ENCODE results near the gene TUBGCP3. TPM values are rescaled to one million over a fixed set of nuclear protein-coding genes. Genes with fewer than 3 reads are reported as not detected.

Gene TUBGCP3
- total RNA-seq, 1 donor from 2014 or later: 17.2 TPM

DNA sequence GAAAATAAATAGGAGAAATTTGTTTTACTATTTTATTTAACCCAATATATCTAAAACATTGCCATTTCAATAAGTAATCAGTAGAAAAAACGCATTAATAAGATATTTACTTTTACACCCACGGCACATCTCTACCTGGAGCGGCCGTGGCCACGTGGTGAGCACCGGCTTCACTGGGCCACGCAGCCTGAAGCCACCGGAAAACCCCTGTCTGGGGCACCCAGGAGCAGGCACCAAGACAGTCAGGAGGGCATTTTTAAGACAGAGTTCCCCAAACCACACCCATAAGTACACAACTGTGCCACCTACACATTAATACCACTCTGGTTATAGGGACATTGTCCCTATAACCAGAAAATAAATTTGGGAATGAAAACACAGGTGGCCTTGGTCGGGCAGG lies 130.9 kb downstream of the TUBGCP3 start:
- no peaks in the 10 kb centered on the region for H3K36me3 ChIP-seq (ENCODE audit: control insufficient read depth in 3 of 3, insufficient read depth in 3 of 3, low read length in 3 of 3)
- H3K4me3 ChIP-seq (ENCODE audit: low read length in 3 of 3): no peak overlapping the region
- H3K27ac ChIP-seq (ENCODE audit: low read depth, low read length): no peak overlapping the region
- H3K9ac ChIP-seq (ENCODE audit: low read depth in 1 of 3, low read length in 3 of 3): no peak overlapping the region
- H3K4me1 ChIP-seq (ENCODE audit: control insufficient read depth in 3 of 3, insufficient read depth in 3 of 3, low read length in 3 of 3): no peaks in the 10 kb centered on the region
- peaks cover 0 to 6% (median 5%) of the 10 kb centered on the region in 3 donors for H3K9me3 ChIP-seq (ENCODE audit: control insufficient read depth in 3 of 3, low read length in 3 of 3)
- H3K27me3 ChIP-seq (ENCODE audit: control insufficient read depth in 3 of 3, insufficient read depth in 3 of 3, low read length in 3 of 3): peaks cover 0 to 15% (median 0%) of the 10 kb centered on the region in 3 donors

DNA sequence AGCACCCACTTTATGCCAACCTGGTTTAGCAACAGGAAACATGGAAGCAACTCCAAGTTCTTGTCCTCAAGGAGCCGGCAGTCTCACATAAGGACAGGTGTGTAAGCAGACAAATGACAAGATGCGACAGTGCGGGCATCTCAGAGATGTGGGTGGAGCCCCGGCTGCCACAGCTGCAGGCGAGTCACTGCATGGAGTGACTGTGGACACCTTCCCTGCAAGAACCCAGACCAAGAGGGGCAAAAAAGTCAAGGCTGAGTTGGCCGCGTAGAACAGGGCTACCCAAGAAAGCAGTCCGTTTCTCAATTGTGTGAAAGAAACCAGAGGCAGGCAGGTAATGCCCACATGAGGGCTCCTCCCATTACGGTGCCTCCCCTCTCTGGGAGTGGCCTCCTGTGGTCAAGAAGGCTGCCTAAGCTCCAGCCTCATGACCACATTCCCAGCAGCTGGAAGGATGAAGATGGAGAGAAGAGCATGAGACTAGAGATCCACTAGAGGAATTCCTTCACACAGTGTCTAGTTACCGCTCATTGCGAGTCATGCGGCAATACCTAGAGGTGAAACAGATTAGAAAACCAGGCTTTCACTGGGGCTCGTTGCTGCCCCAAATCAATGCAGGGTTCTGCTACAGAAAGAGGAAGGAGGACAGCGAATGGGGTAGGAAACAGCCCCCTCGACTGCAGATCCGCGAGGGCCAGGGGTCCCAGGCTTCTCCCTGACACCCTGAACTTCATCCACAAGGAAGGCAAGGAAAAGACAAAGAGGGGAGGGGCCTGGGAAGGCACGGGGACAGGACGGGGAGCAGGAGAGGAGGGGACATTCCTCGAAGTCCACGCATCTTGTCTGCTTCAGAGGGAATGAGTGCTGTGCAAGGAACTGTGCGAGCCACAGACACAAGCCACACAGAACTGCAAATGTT lies 131.6 kb downstream of the TUBGCP3 start:
- Histone ChIP-seq H3K4me1 (ENCODE audit: control insufficient read depth in 3 of 3, insufficient read depth in 3 of 3, low read length in 3 of 3) (no peaks in the 10 kb centered on the region), H3K27me3 (ENCODE audit: control insufficient read depth in 3 of 3, insufficient read depth in 3 of 3, low read length in 3 of 3) (peaks cover 0 to 20% (median 0%) of the 10 kb centered on the region in 3 donors), H3K4me3 (ENCODE audit: low read length in 3 of 3) (no peak overlapping the region), H3K9me3 (ENCODE audit: control insufficient read depth in 3 of 3, low read length in 3 of 3) (peaks cover 0 to 6% (median 5%) of the 10 kb centered on the region in 3 donors), H3K36me3 (ENCODE audit: control insufficient read depth in 3 of 3, insufficient read depth in 3 of 3, low read length in 3 of 3) (no peaks in the 10 kb centered on the region), H3K27ac (ENCODE audit: low read depth, low read length) (no peak overlapping the region), H3K9ac (ENCODE audit: low read depth in 1 of 3, low read length in 3 of 3) (no peak overlapping the region)

DNA sequence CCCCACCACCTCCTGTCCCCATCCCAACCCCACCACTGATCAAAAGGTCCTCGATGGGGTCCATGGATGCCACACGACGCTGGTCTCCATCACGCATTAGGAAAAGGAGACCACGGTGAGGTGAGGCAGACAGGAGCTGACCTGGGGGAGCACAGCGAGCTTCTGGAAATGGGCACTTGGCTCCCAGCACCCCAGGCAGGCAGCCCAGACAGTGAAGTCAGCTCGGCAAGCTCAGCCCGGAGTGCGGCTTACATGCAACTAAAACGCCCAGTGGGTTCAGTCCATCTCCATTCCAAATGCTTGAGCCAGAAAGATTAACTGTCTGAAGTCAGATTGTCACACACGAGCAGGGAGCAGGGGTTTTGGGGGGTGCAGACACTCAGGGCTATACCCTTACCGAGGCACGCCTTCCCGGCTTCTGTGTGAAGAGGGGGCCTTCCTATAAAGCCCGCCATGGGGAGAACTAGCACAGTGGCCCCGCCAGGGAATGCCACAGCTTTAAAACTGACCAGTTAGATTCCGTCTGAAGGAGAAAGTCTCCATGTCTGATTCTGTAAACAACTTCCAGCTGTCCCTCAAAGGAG lies 132.4 kb downstream of the TUBGCP3 start:
- Histone ChIP-seq H3K4me3 (ENCODE audit: low read length in 3 of 3) (no peak overlapping the region), H3K27ac (ENCODE audit: low read depth, low read length) (no peak overlapping the region), H3K36me3 (ENCODE audit: control insufficient read depth in 3 of 3, insufficient read depth in 3 of 3, low read length in 3 of 3) (no peaks in the 10 kb centered on the region), H3K4me1 (ENCODE audit: control insufficient read depth in 3 of 3, insufficient read depth in 3 of 3, low read length in 3 of 3) (no peaks in the 10 kb centered on the region), H3K9ac (ENCODE audit: low read depth in 1 of 3, low read length in 3 of 3) (no peak overlapping the region), H3K27me3 (ENCODE audit: control insufficient read depth in 3 of 3, insufficient read depth in 3 of 3, low read length in 3 of 3) (peaks cover 0 to 20% (median 0%) of the 10 kb centered on the region in 3 donors), H3K9me3 (ENCODE audit: control insufficient read depth in 3 of 3, low read length in 3 of 3) (peaks cover 0 to 6% (median 5%) of the 10 kb centered on the region in 3 donors)

DNA sequence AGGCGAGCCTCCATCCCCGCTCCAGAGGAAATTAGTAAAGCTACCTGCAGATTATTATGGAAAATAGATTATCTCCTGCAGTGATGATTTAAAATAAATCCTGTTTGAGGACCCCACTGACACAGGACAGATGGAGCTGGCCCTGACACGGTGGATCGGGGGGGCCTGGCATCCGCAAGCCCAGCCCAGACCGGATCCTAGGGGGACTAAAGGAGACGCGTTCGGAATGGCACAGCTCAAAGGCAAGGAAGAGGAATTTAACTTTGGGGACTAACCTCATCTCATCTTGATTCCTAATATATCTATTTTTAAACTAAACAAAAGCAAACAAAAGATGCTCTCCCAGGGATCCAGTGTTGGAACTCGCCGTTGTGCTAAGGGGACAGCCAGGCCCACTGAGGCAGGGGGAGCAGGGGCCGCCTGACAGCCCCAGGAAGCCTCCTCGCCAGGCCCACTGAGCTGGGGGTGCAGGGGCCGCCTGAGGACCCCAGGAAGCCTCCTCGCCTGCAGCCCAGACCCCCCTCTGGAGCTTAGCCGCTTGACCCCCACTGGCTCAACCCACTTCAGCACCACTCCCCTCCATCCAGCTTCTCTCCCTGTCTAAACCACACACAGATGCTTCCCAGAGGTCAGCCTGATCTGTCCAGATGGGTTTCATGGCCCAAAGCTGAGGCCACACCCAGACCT lies 133.2 kb downstream of the TUBGCP3 start:
- no peak overlapping the region for H3K4me3 ChIP-seq (ENCODE audit: low read length in 3 of 3)
- H3K4me1 ChIP-seq (ENCODE audit: control insufficient read depth in 3 of 3, insufficient read depth in 3 of 3, low read length in 3 of 3): no peaks in the 10 kb centered on the region
- H3K9ac ChIP-seq (ENCODE audit: low read depth in 1 of 3, low read length in 3 of 3): no peak overlapping the region
- H3K36me3 ChIP-seq (ENCODE audit: control insufficient read depth in 3 of 3, insufficient read depth in 3 of 3, low read length in 3 of 3): no peaks in the 10 kb centered on the region
- peaks cover 0 to 6% (median 0%) of the 10 kb centered on the region in 3 donors for H3K9me3 ChIP-seq (ENCODE audit: control insufficient read depth in 3 of 3, low read length in 3 of 3)
- H3K27me3 ChIP-seq (ENCODE audit: control insufficient read depth in 3 of 3, insufficient read depth in 3 of 3, low read length in 3 of 3): peaks cover 0 to 20% (median 0%) of the 10 kb centered on the region in 3 donors
- no peak overlapping the region for H3K27ac ChIP-seq (ENCODE audit: low read depth, low read length)

DNA sequence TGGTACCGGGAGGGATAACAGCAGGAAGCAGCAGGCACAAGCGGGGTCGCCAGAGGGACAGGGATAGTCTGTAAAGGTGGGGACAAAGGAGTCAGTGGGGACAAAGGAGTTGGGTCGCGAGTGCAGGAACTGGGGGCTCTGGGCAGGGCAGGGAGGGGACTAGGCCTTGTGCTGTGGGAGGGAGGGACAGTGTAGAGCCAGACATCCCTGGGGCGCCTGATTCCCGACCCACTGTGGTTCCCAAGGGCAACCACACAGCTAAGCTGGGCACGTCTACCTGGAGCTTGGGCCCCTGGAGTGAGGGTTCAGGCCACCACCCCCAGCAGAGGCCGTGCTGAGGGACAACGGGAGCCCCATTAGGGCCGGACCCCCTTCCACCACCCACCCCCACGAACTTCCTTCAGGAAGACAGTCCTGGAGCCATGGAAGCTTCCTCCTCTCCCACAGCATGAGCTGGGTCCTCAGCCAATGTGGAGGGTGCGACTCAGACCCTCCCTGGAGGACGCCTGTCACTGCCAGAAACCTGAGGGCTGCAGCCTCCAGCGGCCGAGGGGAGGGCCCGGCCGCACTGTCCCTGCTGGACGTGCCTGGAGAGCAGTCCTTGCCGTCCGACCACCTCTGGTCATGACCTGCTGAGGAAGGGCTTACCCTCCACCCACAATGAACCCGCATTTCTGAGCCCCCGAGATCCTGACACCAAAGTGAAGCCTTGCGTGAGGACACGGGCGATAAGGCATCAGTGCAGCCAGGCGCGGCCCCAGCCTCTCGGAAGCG lies 133.9 kb downstream of the TUBGCP3 start:
- peaks cover 0 to 6% (median 0%) of the 10 kb centered on the region in 3 donors for H3K9me3 ChIP-seq (ENCODE audit: control insufficient read depth in 3 of 3, low read length in 3 of 3)
- no peaks in the 10 kb centered on the region for H3K4me1 ChIP-seq (ENCODE audit: control insufficient read depth in 3 of 3, insufficient read depth in 3 of 3, low read length in 3 of 3)
- H3K4me3 ChIP-seq (ENCODE audit: low read length in 3 of 3): no peak overlapping the region
- no peaks in the 10 kb centered on the region for H3K36me3 ChIP-seq (ENCODE audit: control insufficient read depth in 3 of 3, insufficient read depth in 3 of 3, low read length in 3 of 3)
- peaks cover 0 to 21% (median 0%) of the 10 kb centered on the region in 3 donors for H3K27me3 ChIP-seq (ENCODE audit: control insufficient read depth in 3 of 3, insufficient read depth in 3 of 3, low read length in 3 of 3)
- H3K27ac ChIP-seq (ENCODE audit: low read depth, low read length): no peak overlapping the region
- no peak overlapping the region for H3K9ac ChIP-seq (ENCODE audit: low read depth in 1 of 3, low read length in 3 of 3)

DNA sequence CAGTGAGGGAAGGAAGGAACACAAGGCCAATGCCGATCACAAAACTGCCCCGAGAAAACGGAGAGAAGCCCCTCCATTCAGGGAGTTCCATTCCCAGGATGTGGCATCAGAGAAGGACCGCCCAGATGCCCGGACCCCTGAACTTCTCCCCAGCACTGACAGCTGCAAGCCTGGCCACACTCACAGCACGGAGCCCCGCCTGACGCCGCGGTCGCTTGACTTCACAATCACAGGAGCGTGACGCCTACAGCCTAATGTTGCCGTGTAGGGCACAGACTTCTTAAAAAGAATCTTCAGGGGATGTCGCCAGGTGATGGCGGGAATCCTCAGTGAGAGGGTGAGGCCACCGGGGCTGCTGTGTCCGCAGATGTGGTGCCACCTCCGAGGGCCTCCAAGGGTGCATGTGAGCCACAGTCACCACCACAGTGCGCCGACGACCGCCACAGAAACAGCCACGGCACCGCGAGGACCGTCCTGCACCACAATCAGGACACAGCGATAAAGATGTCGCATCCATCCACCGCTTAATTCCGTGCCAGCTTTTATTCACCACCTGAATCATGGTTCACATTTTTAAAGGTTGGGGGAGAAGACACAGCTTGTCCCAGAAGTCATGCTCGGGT lies 134.6 kb downstream of the TUBGCP3 start:
- no peak overlapping the region for H3K27ac ChIP-seq (ENCODE audit: low read depth, low read length)
- peaks cover 0 to under 1% (median 0%) of the 10 kb centered on the region in 3 donors for H3K9me3 ChIP-seq (ENCODE audit: control insufficient read depth in 3 of 3, low read length in 3 of 3)
- H3K9ac ChIP-seq (ENCODE audit: low read depth in 1 of 3, low read length in 3 of 3): no peak overlapping the region
- H3K36me3 ChIP-seq (ENCODE audit: control insufficient read depth in 3 of 3, insufficient read depth in 3 of 3, low read length in 3 of 3): no peaks in the 10 kb centered on the region
- no peaks in the 10 kb centered on the region for H3K4me1 ChIP-seq (ENCODE audit: control insufficient read depth in 3 of 3, insufficient read depth in 3 of 3, low read length in 3 of 3)
- H3K4me3 ChIP-seq (ENCODE audit: low read length in 3 of 3): no peak overlapping the region
- H3K27me3 ChIP-seq (ENCODE audit: control insufficient read depth in 3 of 3, insufficient read depth in 3 of 3, low read length in 3 of 3): peaks cover 0 to 28% (median 3%) of the 10 kb centered on the region in 3 donors

DNA sequence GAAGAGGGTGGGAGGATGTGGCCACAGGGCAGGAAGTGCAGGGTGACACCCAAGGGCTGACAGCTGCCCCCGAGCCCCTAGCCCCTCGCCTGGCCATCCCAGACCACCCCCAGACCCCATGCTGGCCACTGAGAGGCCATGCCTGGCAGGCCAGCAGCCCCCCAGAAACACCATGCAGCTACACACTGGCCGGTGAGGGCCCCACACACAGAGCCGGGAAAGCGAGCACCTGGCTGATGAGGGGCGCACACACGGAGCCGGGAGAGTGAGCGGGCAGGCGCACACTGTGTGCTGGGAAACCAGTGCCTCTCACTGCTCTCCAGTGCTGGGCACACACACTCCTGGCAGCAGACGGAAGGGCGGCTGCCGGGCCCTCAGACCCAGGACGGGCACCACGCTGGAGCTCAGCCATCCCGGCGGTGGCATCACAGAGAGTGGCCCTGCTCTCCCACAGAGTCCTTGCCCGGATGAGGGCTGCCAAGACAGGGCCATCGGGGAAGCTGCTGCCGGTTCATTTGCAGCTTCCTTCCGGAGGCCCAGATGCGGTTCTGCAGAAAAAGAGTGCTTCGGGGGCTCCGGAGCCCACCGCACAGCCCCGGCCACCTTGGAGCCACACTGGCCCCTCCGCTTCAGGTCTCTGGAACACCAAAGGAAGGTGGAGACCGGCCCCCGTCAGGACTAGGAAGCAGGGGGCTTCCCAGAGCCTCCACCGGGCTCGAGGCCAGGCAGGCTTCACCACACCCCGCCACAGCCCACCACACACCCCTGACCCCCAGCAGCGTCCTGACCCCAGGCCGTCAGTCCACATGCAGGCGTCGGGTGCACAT lies 135.4 kb downstream of the TUBGCP3 start:
- no peaks in the 10 kb centered on the region for H3K36me3 ChIP-seq (ENCODE audit: control insufficient read depth in 3 of 3, insufficient read depth in 3 of 3, low read length in 3 of 3)
- H3K27me3 ChIP-seq (ENCODE audit: control insufficient read depth in 3 of 3, insufficient read depth in 3 of 3, low read length in 3 of 3): peaks cover 0 to 30% (median 3%) of the 10 kb centered on the region in 3 donors
- no peak overlapping the region for H3K4me3 ChIP-seq (ENCODE audit: low read length in 3 of 3)
- no peak overlapping the region for H3K27ac ChIP-seq (ENCODE audit: low read depth, low read length)
- no peaks in the 10 kb centered on the region for H3K9me3 ChIP-seq (ENCODE audit: control insufficient read depth in 3 of 3, low read length in 3 of 3)
- no peaks in the 10 kb centered on the region for H3K4me1 ChIP-seq (ENCODE audit: control insufficient read depth in 3 of 3, insufficient read depth in 3 of 3, low read length in 3 of 3)
- no peak overlapping the region for H3K9ac ChIP-seq (ENCODE audit: low read depth in 1 of 3, low read length in 3 of 3)

DNA sequence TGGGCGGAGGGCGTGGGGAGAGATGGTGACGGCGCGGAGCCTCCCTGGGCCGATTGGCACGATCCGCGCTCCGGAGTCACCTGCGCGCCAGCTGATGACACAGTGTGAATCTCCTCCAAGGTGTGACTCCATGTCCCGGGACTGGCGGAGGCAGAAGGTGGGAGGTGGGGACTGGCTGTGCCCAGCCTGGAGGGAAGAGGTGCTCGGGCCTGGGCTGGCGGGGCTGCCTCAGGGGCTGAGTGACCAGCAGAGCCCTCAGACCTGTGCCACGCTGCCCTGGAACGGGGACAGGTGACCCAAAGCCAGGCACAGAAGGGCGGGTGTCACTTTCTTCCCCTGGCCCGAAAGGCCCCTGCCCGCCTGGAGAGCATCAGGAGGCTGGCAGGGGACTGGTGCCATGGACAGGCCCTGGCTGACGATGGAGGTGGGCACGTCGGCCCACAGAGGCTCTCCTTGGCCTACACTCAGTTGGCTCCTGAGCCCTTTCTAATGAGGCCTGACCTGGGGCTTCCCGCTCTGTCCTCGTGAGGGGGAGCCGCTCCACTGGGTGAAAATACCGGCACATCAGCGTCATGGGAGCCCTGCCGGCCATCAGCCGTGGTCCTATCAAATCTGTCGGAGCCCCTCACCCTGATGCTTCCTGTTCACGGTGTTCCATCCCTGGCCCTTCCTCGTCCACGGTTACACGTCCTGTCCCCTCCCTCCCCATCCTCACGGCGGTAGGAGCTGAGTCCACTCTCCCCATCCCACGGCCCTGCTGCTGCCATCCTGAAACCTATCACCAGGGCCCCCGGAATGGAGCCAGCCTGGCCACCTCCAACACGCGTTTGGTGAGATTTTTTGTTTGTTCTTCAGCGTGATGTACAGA lies 136.2 kb downstream of the TUBGCP3 start:
- Histone ChIP-seq H3K4me3 (ENCODE audit: low read length in 3 of 3) (no peak overlapping the region), H3K27ac (ENCODE audit: low read depth, low read length) (no peak overlapping the region), H3K9me3 (ENCODE audit: control insufficient read depth in 3 of 3, low read length in 3 of 3) (no peaks in the 10 kb centered on the region), H3K27me3 (ENCODE audit: control insufficient read depth in 3 of 3, insufficient read depth in 3 of 3, low read length in 3 of 3) (peaks cover 0 to 36% (median 3%) of the 10 kb centered on the region in 3 donors), H3K9ac (ENCODE audit: low read depth in 1 of 3, low read length in 3 of 3) (no peak overlapping the region), H3K36me3 (ENCODE audit: control insufficient read depth in 3 of 3, insufficient read depth in 3 of 3, low read length in 3 of 3) (no peaks in the 10 kb centered on the region), H3K4me1 (ENCODE audit: control insufficient read depth in 3 of 3, insufficient read depth in 3 of 3, low read length in 3 of 3) (no peaks in the 10 kb centered on the region)
